H9 (cell line): ENCODE measurements around the gene USB1. TPM values are rescaled to one million over a fixed set of nuclear protein-coding genes. Genes with fewer than 3 reads are reported as not detected.
"Not testable (repeated sequence)": the region's sequence is repeated elsewhere in the genome, so short reads cannot be mapped to it uniquely, and the experiment has no call there.

Source experiments
- DNase-seq: peaks from one replicate; pipeline ENCODE4 v3.0.0-alpha.2; 2017
- H2AFZ ChIP-seq: one replicate; pipeline ENCODE4 v1.6.1; 2013; ENCODE audit warnings: mild to moderate bottlenecking, low read length, control low read depth, moderate library complexity
- H2AK5ac ChIP-seq: 2 replicates; pipeline ENCODE4 v1.6.1; 2013; ENCODE audit warnings: low read length, control low read depth, mixed read lengths; ENCODE audit not compliant: insufficient read length
- H2BK120ac ChIP-seq: one replicate; pipeline ENCODE4 v1.6.1; 2013; ENCODE audit warnings: low read depth, mild to moderate bottlenecking, low read length, control low read depth, inconsistent platforms; ENCODE audit not compliant: poor library complexity, severe bottlenecking
- H2BK12ac ChIP-seq: 2 replicates; pipeline ENCODE4 v1.6.1; 2013; ENCODE audit warnings: low read length, control low read depth, mixed read lengths, low read depth; ENCODE audit not compliant: insufficient read length
- H2BK15ac ChIP-seq: 2 replicates; pipeline ENCODE4 v1.6.1; 2013; ENCODE audit warnings: low read depth, low read length, control low read depth
- H2BK20ac ChIP-seq: one replicate; pipeline ENCODE4 v1.6.1; 2013; ENCODE audit warnings: low read depth, mild to moderate bottlenecking, low read length, control low read depth, inconsistent platforms; ENCODE audit not compliant: poor library complexity, severe bottlenecking
- H2BK5ac ChIP-seq: 2 replicates; pipeline ENCODE4 v1.6.1; 2013; ENCODE audit warnings: low read length, control low read depth, mixed read lengths; ENCODE audit not compliant: insufficient read length
- H3K14ac ChIP-seq: 2 replicates; pipeline ENCODE4 v1.6.1; 2013; ENCODE audit warnings: low read length, control low read depth; ENCODE audit not compliant: insufficient read depth
- H3K18ac ChIP-seq: 2 replicates; pipeline ENCODE4 v1.6.1; 2013; ENCODE audit warnings: low read depth, mild to moderate bottlenecking, mixed read lengths, low read length, control low read depth; ENCODE audit not compliant: insufficient read length
- H3K23ac ChIP-seq: 2 replicates; pipeline ENCODE4 v1.6.1; 2013; ENCODE audit warnings: low read length, control low read depth, mixed read lengths, low read depth; ENCODE audit not compliant: insufficient read length
- H3K23me2 ChIP-seq: 2 replicates; pipeline ENCODE4 v1.6.1; 2013; ENCODE audit warnings: low read depth, mild to moderate bottlenecking, mixed read lengths, low read length, control low read depth; ENCODE audit not compliant: insufficient read length, poor library complexity, severe bottlenecking
- H3K27ac ChIP-seq: 2 replicates; pipeline ENCODE4 v1.5.1; 2013; ENCODE audit warnings: low read length, control low read depth, mixed read lengths, low read depth; ENCODE audit not compliant: insufficient read length
- H3K27me3 ChIP-seq: 2 replicates; pipeline ENCODE4 v1.6.1; 2013; ENCODE audit warnings: low read length, control low read depth, inconsistent platforms; ENCODE audit not compliant: insufficient read depth
- H3K4ac ChIP-seq: 2 replicates; pipeline ENCODE4 v1.6.1; 2013; ENCODE audit warnings: low read depth, mild to moderate bottlenecking, control low read depth, inconsistent platforms, low read length, moderate library complexity
- H3K4me1 ChIP-seq: 2 replicates; pipeline ENCODE4 v1.6.1; 2013; ENCODE audit warnings: low read length, control low read depth, inconsistent platforms; ENCODE audit not compliant: insufficient read depth
- H3K4me2 ChIP-seq: 2 replicates; pipeline ENCODE4 v1.6.1; 2013; ENCODE audit warnings: low read length, control low read depth, mixed read lengths; ENCODE audit not compliant: insufficient read length, insufficient read depth
- H3K56ac ChIP-seq: 2 replicates; pipeline ENCODE4 v1.6.1; 2013; ENCODE audit warnings: low read depth, mild to moderate bottlenecking, mixed read lengths, low read length, control low read depth; ENCODE audit not compliant: insufficient read length
- H3K79me1 ChIP-seq: 2 replicates; pipeline ENCODE4 v1.6.1; 2013; ENCODE audit warnings: low read depth, mild to moderate bottlenecking, moderate library complexity, low read length, control low read depth, inconsistent platforms; ENCODE audit not compliant: insufficient read depth, poor library complexity, severe bottlenecking
- H3K79me2 ChIP-seq: 2 replicates; pipeline ENCODE4 v1.6.1; 2013; ENCODE audit warnings: low read length, control low read depth, inconsistent platforms; ENCODE audit not compliant: insufficient read depth
- H3K9ac ChIP-seq: 2 replicates; pipeline ENCODE4 v1.6.1; 2013; ENCODE audit warnings: low read length, control low read depth, mixed read lengths; ENCODE audit not compliant: insufficient read length; ENCODE audit errors: extremely low read depth
- H3K9me3 ChIP-seq: one replicate; pipeline ENCODE4 v1.6.1; 2013; ENCODE audit warnings: low read depth, low read length, inconsistent platforms; ENCODE audit not compliant: control insufficient read depth
- H3T11ph ChIP-seq: one replicate; pipeline ENCODE4 v1.6.1; 2013; ENCODE audit warnings: mild to moderate bottlenecking, low read length, control low read depth, inconsistent platforms
- H4K20me1 ChIP-seq: one replicate; pipeline ENCODE4 v1.6.1; 2013; ENCODE audit not compliant: control insufficient read depth, insufficient read length, insufficient read depth
- H4K5ac ChIP-seq: 2 replicates; pipeline ENCODE4 v1.6.1; 2013; ENCODE audit warnings: low read depth, mild to moderate bottlenecking, mixed read lengths, low read length, control low read depth; ENCODE audit not compliant: insufficient read length
- H4K8ac ChIP-seq: replicated peaks from 2 replicates; pipeline ENCODE4 v1.6.1; 2013; ENCODE audit warnings: low read length, control low read depth, mixed read lengths, low read depth; ENCODE audit not compliant: insufficient read length
- H4K91ac ChIP-seq: 2 replicates; pipeline ENCODE4 v1.6.1; 2013; ENCODE audit warnings: low read depth, mild to moderate bottlenecking, moderate library complexity, mixed read lengths, low read length, control low read depth; ENCODE audit not compliant: insufficient read length
- H3K27ac Mint-ChIP-seq, 3 experiments: 2 replicates in 2 of 3; 3 replicates in 1 of 3; pipeline ENCODE4 v1.8.0; 2020 to 2021; ENCODE audit warnings: mixed read lengths in 3 of 3, mild to moderate bottlenecking in 1 of 3, moderate library complexity in 1 of 3
- H3K27me3 Mint-ChIP-seq: 2 replicates; pipeline ENCODE4 v1.8.0; 2021; ENCODE audit warnings: low read depth, mild to moderate bottlenecking, moderate library complexity, mixed read lengths
- H3K36me3 Mint-ChIP-seq, 3 experiments: 2 replicates in 2 of 3; 3 replicates in 1 of 3; pipeline ENCODE4 v1.8.0; 2020 to 2021; ENCODE audit warnings: low read depth in 3 of 3, mixed read lengths in 3 of 3; ENCODE audit not compliant: insufficient read depth in 1 of 3
- H3K4me1 Mint-ChIP-seq, 2 experiments: 2 replicates each; pipeline ENCODE4 v1.8.0; 2020; ENCODE audit warnings: mixed read lengths in 2 of 2
- H3K4me3 Mint-ChIP-seq, 2 experiments: 2 replicates in 1 of 2; 3 replicates in 1 of 2; pipeline ENCODE4 v1.8.0; 2020 to 2021; ENCODE audit warnings: mild to moderate bottlenecking in 2 of 2, mixed read lengths in 2 of 2, moderate library complexity in 1 of 2
- H3K9me3 Mint-ChIP-seq, 2 experiments: 2 replicates in 1 of 2; 3 replicates in 1 of 2; pipeline ENCODE4 v1.8.0; 2020; ENCODE audit warnings: mild to moderate bottlenecking in 2 of 2, mixed read lengths in 2 of 2, moderate library complexity in 1 of 2
- WGBS: extraction: QIAGEN DNeasy Blood & Tissue Kit; methylation state at CpG from one replicate; pipeline ENCODE4 v1.1.7; 2013; ENCODE audit warnings: missing lambda C conversion rate, low lambda C conversion rate, mixed read lengths; ENCODE audit not compliant: insufficient read length; ENCODE audit errors: extremely low coverage; 5-methylcytosine and 5-hydroxymethylcytosine counted together
- total RNA-seq: library from RNA; stranded (reverse); gene quantifications from 2 replicates; pipeline ENCODE4 v1.2.1, GENCODE V29; 2021
- TF ChIP-seq, protein P1 (sequence below): fragments of 200-600 bp; sonication (generic); conservative IDR thresholded peaks from 3 replicates; pipeline ENCODE4 v1.8.0; 2021; ENCODE audit warnings: antibody characterized with exemption, mild to moderate bottlenecking

Gene USB1
- total RNA-seq, 1 experiment from 2014 or later: 65.0 TPM

DNA sequence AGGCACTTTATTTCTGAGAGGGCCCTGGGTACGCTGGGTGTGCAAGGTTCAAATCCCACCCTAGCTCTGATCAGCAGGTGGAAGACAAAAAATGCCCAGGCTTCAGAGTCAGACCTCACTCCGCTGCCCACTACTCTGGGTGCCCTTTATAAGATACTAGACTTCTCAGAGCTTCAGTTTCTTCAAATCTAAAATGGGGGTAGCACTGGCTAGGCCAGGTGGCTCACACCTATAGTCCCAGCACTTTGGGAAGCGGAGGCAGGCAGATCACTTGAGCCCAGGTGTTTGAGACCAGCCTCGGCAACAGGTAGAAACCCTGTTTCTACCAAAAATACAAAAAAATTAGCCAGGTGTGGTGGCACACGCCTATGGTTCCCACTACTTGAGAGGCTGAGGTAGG lies 1.7 kb downstream of the USB1 start:
- H3K4me1 ChIP-seq: peaks cover 2% of the 10 kb centered on the region; the same call in 1 of the 2 replicates
- H2AK5ac ChIP-seq: no peak overlapping the region
- no peak overlapping the region for H3K4me2 ChIP-seq
- TF ChIP-seq, protein P1, sequence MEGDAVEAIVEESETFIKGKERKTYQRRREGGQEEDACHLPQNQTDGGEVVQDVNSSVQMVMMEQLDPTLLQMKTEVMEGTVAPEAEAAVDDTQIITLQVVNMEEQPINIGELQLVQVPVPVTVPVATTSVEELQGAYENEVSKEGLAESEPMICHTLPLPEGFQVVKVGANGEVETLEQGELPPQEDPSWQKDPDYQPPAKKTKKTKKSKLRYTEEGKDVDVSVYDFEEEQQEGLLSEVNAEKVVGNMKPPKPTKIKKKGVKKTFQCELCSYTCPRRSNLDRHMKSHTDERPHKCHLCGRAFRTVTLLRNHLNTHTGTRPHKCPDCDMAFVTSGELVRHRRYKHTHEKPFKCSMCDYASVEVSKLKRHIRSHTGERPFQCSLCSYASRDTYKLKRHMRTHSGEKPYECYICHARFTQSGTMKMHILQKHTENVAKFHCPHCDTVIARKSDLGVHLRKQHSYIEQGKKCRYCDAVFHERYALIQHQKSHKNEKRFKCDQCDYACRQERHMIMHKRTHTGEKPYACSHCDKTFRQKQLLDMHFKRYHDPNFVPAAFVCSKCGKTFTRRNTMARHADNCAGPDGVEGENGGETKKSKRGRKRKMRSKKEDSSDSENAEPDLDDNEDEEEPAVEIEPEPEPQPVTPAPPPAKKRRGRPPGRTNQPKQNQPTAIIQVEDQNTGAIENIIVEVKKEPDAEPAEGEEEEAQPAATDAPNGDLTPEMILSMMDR: no peak
- no peak overlapping the region for H2BK15ac ChIP-seq
- H4K5ac ChIP-seq: no peak overlapping the region
- no peak overlapping the region for H3K27ac ChIP-seq
- H2BK20ac ChIP-seq: no peak overlapping the region
- no peak overlapping the region for H2BK5ac ChIP-seq
- no peak overlapping the region for H2AFZ ChIP-seq
- H3K4ac ChIP-seq: no peak overlapping the region
- H3K79me2 ChIP-seq: no peaks in the 10 kb centered on the region; the same call in 1 of the 2 replicates
- no peak overlapping the region for H3T11ph ChIP-seq
- no peak overlapping the region for H2BK120ac ChIP-seq
- H3K23ac ChIP-seq: no peak overlapping the region
- Mint-ChIP-seq H3K9me3 (peaks cover 0 to 6% of the 10 kb centered on the region in 2 experiments; a peak in 3 of 5 replicates), H3K4me3 (peak overlapping the region in 1 of 2 experiments; percentile 32; a peak in 1 of 5 replicates), H3K36me3 (peaks cover 20 to 49% (median 42%) of the 10 kb centered on the region in 3 experiments; a peak in 6 of 7 replicates), H3K27me3 (no peaks in the 10 kb centered on the region), H3K27ac (no peak overlapping the region), H3K4me1 (peaks cover 16 to 17% of the 10 kb centered on the region in 2 experiments)
- no peak overlapping the region for H3K9ac ChIP-seq
- H3K14ac ChIP-seq: no peak overlapping the region
- WGBS: no CpG with 5 or more reads among the region's 5 CpGs
- H3K18ac ChIP-seq: no peak overlapping the region
- no peak overlapping the region for H4K8ac ChIP-seq
- no peaks in the 10 kb centered on the region for H3K9me3 ChIP-seq
- no peak overlapping the region for H2BK12ac ChIP-seq
- no peaks in the 10 kb centered on the region for H3K27me3 ChIP-seq
- H3K23me2 ChIP-seq: peaks cover 8% of the 10 kb centered on the region
- DNase-seq: no peak
- no peak overlapping the region for H4K91ac ChIP-seq
- no peak overlapping the region for H3K56ac ChIP-seq
- H3K79me1 ChIP-seq: no peaks in the 10 kb centered on the region
- H4K20me1 ChIP-seq: no peaks in the 10 kb centered on the region

DNA sequence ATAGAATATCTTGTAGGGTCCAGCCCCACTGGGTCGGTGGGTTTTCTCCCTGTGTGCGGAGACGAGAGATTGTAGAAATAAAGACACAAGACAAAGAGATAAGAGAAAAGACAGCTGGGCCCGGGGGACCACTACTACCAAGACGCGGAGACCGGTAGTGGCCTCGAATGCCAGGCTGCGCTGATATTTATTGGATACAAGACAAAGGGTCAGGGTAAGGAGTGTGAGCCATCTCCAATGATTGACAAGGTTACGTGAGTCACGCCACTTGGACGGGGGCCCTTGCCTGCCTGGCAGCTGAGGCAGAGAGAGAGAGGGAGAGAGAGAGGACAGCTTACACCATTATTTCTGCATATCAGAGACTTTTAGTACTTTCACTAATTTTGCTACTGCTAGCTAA lies 3.5 kb downstream of the USB1 start:
- not testable (repeated sequence) for H4K20me1 ChIP-seq, H3K14ac ChIP-seq, H3K79me1 ChIP-seq, H3K18ac ChIP-seq, H3K4me3 Mint-ChIP-seq, H3K9me3 ChIP-seq, H3K4me1 ChIP-seq, H3K27me3 Mint-ChIP-seq, H4K8ac ChIP-seq, H3K79me2 ChIP-seq, H2BK12ac ChIP-seq, H3K4me1 Mint-ChIP-seq, H2BK5ac ChIP-seq, H2BK20ac ChIP-seq, H2BK15ac ChIP-seq, H2AFZ ChIP-seq, H3K4ac ChIP-seq, H3K27ac Mint-ChIP-seq, H3K4me2 ChIP-seq, H2BK120ac ChIP-seq, DNase-seq, H3K27ac ChIP-seq, H3K27me3 ChIP-seq, H3K9me3 Mint-ChIP-seq, H3K23ac ChIP-seq, H4K5ac ChIP-seq, H3K9ac ChIP-seq, H3K56ac ChIP-seq, H3K23me2 ChIP-seq, H2AK5ac ChIP-seq, H3T11ph ChIP-seq, H4K91ac ChIP-seq
- peaks cover 20 to 49% (median 46%) of the 10 kb centered on the region in 3 experiments; a peak in 6 of 7 replicates for H3K36me3 Mint-ChIP-seq
- no CpG with 5 or more reads among the region's 12 CpGs for WGBS
